Omental fat pad (tissue), 4 donors: ENCODE data around the gene PLCD1. TPM values are rescaled to one million over a fixed set of nuclear protein-coding genes. Genes with fewer than 3 reads are reported as not detected.

Experiments
- ATAC-seq: fragments of 150-250 bp; one replicate; pipeline ENCODE4 v1.9.1; 2016; ENCODE audit warnings: mild to moderate bottlenecking, moderate library complexity; ENCODE audit not compliant: low FRiP score
- DNase-seq: peaks from one replicate; pipeline ENCODE4 v3.0.0-alpha.2; 2019; ENCODE audit warnings: low spot score
- CTCF ChIP-seq, 3 donors: fragments of 450-650 bp; IDR thresholded peaks; one replicate each; pipeline ENCODE4 v1.5.1; 2016 to 2017; ENCODE audit warnings: antibody characterized with exemption in 3 of 3, mild to moderate bottlenecking in 3 of 3, moderate library complexity in 2 of 3
- total RNA-seq, 4 donors: library from RNA; depleted of rRNA; stranded (reverse); fragments of >200 nt; gene quantifications; one replicate each; pipeline ENCODE4 v1.1.0, GENCODE V29; 2016

The PLCD1 gene
- total RNA-seq, 4 donors from 2014 or later, result 12.5 to 24.4 (median 19.0) TPM

DNA sequence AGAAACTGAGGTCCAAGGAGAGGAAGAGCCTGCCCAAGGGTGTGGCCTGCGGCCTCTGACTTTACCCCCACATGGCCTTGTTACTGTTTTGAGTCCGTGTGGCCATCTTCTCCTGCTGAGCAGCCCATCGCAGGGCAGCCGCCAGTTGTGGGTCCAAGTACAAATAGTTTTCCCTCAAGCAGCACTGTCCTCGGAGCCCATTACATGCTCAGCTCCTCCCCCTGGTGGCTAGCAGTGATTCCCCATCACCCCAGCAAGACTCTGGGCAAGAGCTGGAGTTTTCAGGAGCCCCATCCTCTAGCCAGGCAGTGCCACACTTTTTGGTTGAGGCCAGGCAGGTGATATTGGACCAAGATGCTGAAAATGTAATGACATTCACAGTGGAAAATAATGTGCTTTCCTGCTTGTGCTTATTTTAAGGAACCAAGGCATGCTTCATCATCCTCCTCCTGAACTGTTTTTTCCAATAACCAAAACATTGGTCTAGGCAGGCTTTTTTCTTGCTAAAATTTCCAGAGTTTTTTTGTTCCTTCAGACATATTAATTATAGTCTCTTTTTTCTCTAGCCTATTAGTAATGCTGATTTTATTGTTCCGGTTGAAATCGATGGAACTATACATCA lies 62.1 kb downstream of the PLCD1 start:
- TF ChIP-seq CTCF (IDR thresholded peaks at IDR 0.05), result peak in 2 of 3 donors; percentile 14 to 34
- peak; percentile 51 for ATAC-seq
- DNase-seq, result peak; percentile 52

DNA sequence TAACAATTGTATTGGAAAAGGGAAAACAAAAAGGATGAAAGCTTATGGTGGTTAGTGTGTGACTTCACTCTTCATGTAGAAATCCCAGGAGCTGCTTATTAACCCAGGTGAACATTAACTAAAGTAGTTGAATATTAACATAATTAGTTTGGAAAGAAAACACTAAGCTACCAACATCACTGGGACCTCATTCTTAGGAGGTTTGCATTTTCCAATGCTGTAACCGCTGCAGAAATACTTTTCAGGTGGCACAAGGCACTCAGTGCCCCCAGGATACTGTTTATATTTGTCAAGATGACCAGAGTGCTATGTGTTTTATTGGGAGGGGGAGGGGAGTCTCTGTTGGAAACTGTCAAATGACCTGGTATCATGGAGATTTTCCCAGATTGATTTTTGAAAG lies 64.7 kb downstream of the PLCD1 start:
- no peak for DNase-seq
- no peak for ATAC-seq
- TF ChIP-seq CTCF (IDR thresholded peaks at IDR 0.05), result no peak

GRCh38 chr3:37964146-37964545 lies 65.3 kb downstream of the PLCD1 start:
- DNase-seq, result no peak
- no peak for TF ChIP-seq CTCF (IDR thresholded peaks at IDR 0.05)

DNA sequence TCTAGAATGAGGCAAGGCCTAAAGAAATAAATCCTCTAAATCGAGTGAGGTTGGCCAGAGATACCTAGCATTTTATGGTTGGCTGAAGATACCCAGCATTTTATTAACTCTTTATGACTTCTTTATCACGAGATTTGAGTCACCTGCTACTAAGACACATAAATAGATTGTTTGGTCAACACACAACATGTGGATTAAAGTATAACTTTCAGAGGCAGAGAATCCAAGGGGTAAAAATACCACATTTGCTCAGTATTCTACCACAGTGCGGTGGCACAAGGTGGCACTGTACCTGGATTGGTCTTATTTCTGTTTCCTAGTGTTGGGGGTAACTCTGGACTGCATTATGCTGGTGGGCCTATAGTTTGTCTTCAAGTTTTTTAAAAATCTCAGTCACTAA lies 65.8 kb downstream of the PLCD1 start:
- no peak for DNase-seq
- no peak for ATAC-seq

More at GRCh38 chr3:37964146-37964545, 65.3 kb downstream of the PLCD1 start:
- ATAC-seq, result no peak

DNA sequence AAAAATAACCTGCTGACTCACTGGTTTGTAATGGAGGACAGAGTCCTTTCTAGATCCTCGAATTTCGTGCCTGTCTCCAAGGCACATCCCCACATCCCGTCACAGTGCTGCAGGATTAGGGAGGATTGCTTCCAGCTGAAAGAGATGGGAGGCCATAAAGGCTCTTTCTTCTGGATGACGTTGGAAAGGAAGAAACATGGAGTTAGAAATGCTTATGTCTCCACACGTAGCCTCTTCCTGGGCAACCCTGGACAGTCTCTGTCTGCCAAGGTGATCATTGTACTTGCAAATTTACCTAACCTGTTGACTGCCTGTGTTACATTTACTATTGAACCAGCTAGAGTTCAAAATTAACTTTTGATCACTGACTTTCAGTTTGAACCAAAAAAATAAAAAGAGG lies 66.4 kb downstream of the PLCD1 start:
- no peak for ATAC-seq
- TF ChIP-seq CTCF (IDR thresholded peaks at IDR 0.05), result no peak
- DNase-seq, result no peak

More for the DNA sequence above, 65.8 kb downstream of the PLCD1 start:
- no peak for TF ChIP-seq CTCF (IDR thresholded peaks at IDR 0.05)

GRCh38 chr3:37961622-37962431 lies 67.6 kb downstream of the PLCD1 start:
- TF ChIP-seq CTCF (IDR thresholded peaks at IDR 0.05), result no peak
- no peak for DNase-seq
- no peak for ATAC-seq

DNA sequence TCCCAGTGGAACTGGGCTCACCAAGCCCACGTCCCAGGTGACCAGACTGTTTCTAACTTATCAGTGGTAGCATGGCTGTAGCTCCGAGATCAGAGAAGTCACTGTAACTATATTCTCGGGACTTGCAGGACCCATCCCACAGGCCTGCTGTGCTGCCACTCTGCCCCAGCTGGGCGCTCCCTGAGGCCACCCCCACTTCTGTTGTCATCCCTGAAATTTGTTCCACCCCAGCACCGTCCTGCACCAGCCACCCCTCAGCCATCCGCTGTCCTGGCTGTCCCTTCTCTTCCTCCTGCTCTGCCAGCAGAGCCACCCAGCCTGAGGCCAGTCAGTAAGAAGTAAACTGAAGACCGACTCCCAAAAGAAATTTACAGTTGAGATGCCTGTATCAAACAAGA lies 71.9 kb downstream of the PLCD1 start:
- ATAC-seq, result no peak
- TF ChIP-seq CTCF (IDR thresholded peaks at IDR 0.05), result no peak
- DNase-seq, result no peak
